ENCODE data around the gene DOCK2. TPM values are rescaled to one million over a fixed set of nuclear protein-coding genes. Genes with fewer than 3 reads are reported as not detected.

The DOCK2 gene
- total RNA-seq, 1 donor from 2014 or later, result 6.5 TPM

DNA sequence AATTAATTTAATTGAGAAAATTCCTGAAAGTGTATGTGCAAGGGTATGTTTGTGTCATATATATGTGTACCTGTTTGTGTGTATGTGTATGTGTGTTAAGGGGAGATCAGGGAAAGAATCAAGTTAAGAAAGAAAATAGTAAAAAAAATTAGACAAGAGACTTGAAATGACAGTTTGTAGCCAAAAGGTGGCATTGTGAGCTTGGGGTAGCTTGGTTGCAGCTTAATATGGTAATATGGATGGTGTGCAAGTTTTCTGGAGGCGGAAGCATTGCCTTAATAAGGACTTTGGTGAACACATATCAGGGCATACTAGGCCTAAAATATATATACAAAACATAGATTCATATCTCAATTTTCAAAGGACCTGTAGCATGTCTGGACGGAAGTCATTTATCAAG, 213.3 kb downstream of the DOCK2 start:
- TF ChIP-seq, protein P1, sequence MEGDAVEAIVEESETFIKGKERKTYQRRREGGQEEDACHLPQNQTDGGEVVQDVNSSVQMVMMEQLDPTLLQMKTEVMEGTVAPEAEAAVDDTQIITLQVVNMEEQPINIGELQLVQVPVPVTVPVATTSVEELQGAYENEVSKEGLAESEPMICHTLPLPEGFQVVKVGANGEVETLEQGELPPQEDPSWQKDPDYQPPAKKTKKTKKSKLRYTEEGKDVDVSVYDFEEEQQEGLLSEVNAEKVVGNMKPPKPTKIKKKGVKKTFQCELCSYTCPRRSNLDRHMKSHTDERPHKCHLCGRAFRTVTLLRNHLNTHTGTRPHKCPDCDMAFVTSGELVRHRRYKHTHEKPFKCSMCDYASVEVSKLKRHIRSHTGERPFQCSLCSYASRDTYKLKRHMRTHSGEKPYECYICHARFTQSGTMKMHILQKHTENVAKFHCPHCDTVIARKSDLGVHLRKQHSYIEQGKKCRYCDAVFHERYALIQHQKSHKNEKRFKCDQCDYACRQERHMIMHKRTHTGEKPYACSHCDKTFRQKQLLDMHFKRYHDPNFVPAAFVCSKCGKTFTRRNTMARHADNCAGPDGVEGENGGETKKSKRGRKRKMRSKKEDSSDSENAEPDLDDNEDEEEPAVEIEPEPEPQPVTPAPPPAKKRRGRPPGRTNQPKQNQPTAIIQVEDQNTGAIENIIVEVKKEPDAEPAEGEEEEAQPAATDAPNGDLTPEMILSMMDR (IDR thresholded peaks at IDR 0.05; ENCODE audit: unreplicated experiment), result peak; percentile 51
- H3K9me3 Mint-ChIP-seq (ENCODE audit: unreplicated experiment), result peaks cover 4% of the 10 kb centered on the region
- H3K36me3 Mint-ChIP-seq (ENCODE audit: low read depth, unreplicated experiment), result peaks cover 8% of the 10 kb centered on the region

GRCh38 chr5:169851321-169851850, 214.3 kb downstream of the DOCK2 start:
- TF ChIP-seq, protein P1 (IDR thresholded peaks at IDR 0.05; ENCODE audit: unreplicated experiment), result no peak
- H3K9me3 Mint-ChIP-seq (ENCODE audit: unreplicated experiment), result peaks cover 4% of the 10 kb centered on the region
- H3K4me3 Mint-ChIP-seq (ENCODE audit: unreplicated experiment), result no peak overlapping the region
- H3K36me3 Mint-ChIP-seq (ENCODE audit: low read depth, unreplicated experiment), result peaks cover 8% of the 10 kb centered on the region
- peaks cover 6% of the 10 kb centered on the region for H3K27me3 Mint-ChIP-seq (ENCODE audit: unreplicated experiment)
- no peak for DNase-seq (ENCODE audit: low spot score)
- no peaks in the 10 kb centered on the region for H3K4me1 Mint-ChIP-seq (ENCODE audit: unreplicated experiment)
- H3K27ac Mint-ChIP-seq (ENCODE audit: unreplicated experiment), result no peak overlapping the region

More for the DNA sequence above, 213.3 kb downstream of the DOCK2 start:
- no peak for DNase-seq (ENCODE audit: low spot score)
- Mint-ChIP-seq H3K27ac (ENCODE audit: unreplicated experiment) (no peak overlapping the region), H3K4me1 (ENCODE audit: unreplicated experiment) (no peaks in the 10 kb centered on the region), H3K27me3 (ENCODE audit: unreplicated experiment) (peaks cover 6% of the 10 kb centered on the region), H3K4me3 (ENCODE audit: unreplicated experiment) (no peak overlapping the region)

DNA sequence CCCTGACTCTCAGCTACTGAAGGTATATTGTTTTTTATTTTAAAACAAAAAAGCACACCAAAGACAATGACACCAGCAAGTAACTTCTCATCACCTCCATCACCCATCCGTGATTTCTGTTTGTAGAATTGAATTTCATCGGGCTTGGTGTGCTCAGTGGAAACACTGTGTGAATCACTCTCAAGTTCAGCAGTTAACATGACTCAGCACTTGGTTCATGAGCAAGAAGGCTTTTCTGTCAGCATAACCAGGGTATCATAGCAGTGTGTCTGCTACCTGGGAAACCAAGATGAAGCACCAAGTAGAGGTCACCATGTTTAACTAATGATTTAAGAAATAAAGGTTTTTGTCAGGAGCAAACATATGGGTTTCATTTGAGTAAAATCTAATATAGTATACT, 219.5 kb downstream of the DOCK2 start:
- Mint-ChIP-seq H3K4me1 (ENCODE audit: unreplicated experiment) (peaks cover 7% of the 10 kb centered on the region), H3K9me3 (ENCODE audit: unreplicated experiment) (peaks cover 4% of the 10 kb centered on the region), H3K4me3 (ENCODE audit: unreplicated experiment) (no peak overlapping the region), H3K27me3 (ENCODE audit: unreplicated experiment) (peaks cover 6% of the 10 kb centered on the region), H3K36me3 (ENCODE audit: low read depth, unreplicated experiment) (peaks cover 4% of the 10 kb centered on the region), H3K27ac (ENCODE audit: unreplicated experiment) (no peak overlapping the region)
- DNase-seq (ENCODE audit: low spot score), result no peak
- TF ChIP-seq, protein P1 (IDR thresholded peaks at IDR 0.05; ENCODE audit: unreplicated experiment), result no peak

DNA sequence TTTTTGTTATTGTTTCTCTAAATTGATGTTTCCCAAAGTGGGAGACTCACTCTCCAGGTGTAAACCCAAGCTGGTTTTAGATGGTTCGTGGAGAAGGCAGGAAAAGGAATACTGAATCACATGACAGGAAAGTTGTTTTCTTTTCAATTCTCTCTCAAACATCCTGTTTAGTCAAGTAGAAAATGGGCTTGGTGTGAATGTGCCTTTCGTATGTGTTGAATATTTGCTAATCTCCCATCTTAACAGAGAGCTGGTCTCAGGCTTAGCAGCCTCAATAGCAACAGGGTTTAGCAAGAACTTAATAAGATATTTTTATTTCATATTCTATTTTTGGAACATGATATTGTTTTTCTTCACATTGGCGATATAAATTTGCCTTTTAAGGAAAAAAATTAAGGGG, 223.5 kb downstream of the DOCK2 start:
- no peaks in the 10 kb centered on the region for H3K36me3 Mint-ChIP-seq (ENCODE audit: low read depth, unreplicated experiment)
- H3K27me3 Mint-ChIP-seq (ENCODE audit: unreplicated experiment), result no peaks in the 10 kb centered on the region
- H3K4me3 Mint-ChIP-seq (ENCODE audit: unreplicated experiment), result no peak overlapping the region
- H3K4me1 Mint-ChIP-seq (ENCODE audit: unreplicated experiment), result peaks cover 7% of the 10 kb centered on the region
- no peaks in the 10 kb centered on the region for H3K9me3 Mint-ChIP-seq (ENCODE audit: unreplicated experiment)
- TF ChIP-seq, protein P1 (IDR thresholded peaks at IDR 0.05; ENCODE audit: unreplicated experiment), result no peak
- H3K27ac Mint-ChIP-seq (ENCODE audit: unreplicated experiment), result peak overlapping the region; percentile 14
- DNase-seq (ENCODE audit: low spot score), result no peak

DNA sequence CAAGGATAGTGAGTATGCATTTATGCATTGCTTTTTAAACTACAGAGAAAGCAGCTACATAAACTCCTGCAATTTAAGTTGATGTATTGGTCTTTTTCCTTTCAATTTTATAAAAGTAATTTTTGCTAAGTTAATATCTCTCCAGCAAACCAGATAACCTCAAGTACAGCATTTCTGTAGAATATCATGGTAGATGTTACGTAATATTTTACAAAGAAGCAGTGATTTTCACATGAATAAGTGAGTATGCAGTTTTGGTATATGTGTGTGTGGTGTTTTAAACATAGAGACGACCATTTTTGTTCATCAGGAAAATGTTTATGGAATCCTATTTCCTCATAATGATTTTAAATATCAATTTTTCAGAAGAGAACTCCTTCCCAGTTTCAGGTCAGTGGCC, 224.4 kb downstream of the DOCK2 start:
- DNase-seq (ENCODE audit: low spot score), result no peak
- Mint-ChIP-seq H3K27ac (ENCODE audit: unreplicated experiment) (no peak overlapping the region), H3K4me3 (ENCODE audit: unreplicated experiment) (no peak overlapping the region), H3K27me3 (ENCODE audit: unreplicated experiment) (no peaks in the 10 kb centered on the region), H3K36me3 (ENCODE audit: low read depth, unreplicated experiment) (no peaks in the 10 kb centered on the region), H3K4me1 (ENCODE audit: unreplicated experiment) (peaks cover 7% of the 10 kb centered on the region), H3K9me3 (ENCODE audit: unreplicated experiment) (no peaks in the 10 kb centered on the region)
- TF ChIP-seq, protein P1 (IDR thresholded peaks at IDR 0.05; ENCODE audit: unreplicated experiment), result no peak

All from endothelial cell (in vitro differentiated cells).